GM20431 (cell line): Measurements from ENCODE around the gene PPIL4.

Experiments
- in situ Hi-C: fragments of 300-500 bp; cut with MseI, MboI; formaldehyde crosslinking; loops from one replicate; pipeline ENCODE4 v1.15.0; 2020; ENCODE audit warnings: low sequenced_read_pairs; ENCODE audit not compliant: unreplicated experiment

PPIL4 gene, protein sequence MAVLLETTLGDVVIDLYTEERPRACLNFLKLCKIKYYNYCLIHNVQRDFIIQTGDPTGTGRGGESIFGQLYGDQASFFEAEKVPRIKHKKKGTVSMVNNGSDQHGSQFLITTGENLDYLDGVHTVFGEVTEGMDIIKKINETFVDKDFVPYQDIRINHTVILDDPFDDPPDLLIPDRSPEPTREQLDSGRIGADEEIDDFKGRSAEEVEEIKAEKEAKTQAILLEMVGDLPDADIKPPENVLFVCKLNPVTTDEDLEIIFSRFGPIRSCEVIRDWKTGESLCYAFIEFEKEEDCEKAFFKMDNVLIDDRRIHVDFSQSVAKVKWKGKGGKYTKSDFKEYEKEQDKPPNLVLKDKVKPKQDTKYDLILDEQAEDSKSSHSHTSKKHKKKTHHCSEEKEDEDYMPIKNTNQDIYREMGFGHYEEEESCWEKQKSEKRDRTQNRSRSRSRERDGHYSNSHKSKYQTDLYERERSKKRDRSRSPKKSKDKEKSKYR

DNA sequence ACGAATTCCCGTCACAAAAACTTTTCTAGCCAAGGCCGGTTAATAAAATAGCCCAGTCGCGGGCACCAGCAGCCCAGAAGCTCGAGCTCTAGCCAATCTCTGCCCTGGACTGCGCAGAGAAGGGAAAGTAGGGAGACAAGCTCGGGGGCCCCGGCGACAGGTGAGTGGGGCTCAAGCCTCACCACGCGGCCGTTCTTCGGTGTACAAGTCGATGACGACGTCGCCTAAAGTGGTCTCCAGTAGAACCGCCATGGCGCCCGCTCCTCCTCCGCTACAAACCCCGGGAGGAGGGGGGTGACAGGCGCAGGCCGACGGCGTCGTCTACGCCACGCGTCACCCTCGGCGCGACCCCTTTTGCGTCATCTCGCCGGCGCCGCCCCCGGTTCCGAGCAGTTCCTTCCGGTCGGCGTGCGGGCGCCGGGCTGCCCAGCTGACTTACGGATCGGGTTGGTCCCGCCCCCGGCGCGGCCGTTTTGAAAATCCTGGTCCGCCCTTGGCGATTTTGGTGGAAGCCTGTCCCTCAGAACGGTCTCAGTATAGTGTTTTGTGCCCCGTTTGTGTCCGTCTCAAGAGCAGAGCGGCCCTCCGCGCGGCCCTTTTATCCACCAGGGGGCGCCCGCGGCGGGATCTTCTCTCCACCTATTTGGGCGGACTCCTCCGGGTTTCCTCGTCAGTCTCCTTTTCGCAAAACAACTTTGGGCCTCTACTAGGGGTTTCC is at the start of gene PPIL4:
Gene PPIL4, minus strand, starts transcription at position 290 of the 718 bp plus-strand sequence. Its CDS starts 38 bp downstream, at position 252.
- in situ Hi-C loops = no loop called here

DNA sequence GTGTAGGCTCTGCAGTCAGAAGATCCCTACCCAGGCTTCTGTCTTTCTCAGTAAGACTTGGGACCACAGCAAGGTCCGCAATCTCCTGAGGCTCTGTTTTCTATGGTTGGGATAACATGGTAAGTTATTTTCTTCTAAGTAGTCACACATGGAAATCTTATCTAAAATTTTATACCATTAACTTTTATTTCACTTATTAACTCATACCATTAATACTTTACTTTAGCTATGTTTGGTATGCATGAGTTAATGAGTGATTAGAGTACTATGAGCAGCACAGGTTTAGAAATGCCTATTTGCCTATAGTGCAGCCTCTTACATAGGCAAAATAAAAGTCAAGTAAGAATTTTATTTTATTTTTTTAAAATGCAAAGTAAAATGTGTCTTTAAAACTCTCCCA is 47.6 kb upstream of the PPIL4 start:
- in situ Hi-C loops = no loop called here

DNA sequence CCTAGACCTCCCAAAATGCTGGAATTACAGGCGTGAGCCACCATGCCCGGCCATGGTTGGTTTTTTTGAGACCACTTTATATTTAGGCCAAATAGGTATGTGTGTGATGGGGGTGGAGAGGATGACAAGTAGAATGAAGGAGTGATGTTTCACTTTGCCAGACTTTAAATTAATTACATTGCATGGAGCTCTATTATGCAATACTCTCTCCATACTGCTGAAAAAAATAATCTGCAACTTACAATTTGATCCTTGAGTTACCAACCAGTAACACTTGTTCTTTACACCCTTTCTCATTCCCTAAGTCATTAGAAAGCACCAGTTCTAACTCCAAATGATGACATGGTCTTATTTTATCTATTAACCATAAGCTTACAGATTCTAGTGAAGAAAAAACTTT is 47.1 kb upstream of the PPIL4 start:
- in situ Hi-C loops = no loop called here

DNA sequence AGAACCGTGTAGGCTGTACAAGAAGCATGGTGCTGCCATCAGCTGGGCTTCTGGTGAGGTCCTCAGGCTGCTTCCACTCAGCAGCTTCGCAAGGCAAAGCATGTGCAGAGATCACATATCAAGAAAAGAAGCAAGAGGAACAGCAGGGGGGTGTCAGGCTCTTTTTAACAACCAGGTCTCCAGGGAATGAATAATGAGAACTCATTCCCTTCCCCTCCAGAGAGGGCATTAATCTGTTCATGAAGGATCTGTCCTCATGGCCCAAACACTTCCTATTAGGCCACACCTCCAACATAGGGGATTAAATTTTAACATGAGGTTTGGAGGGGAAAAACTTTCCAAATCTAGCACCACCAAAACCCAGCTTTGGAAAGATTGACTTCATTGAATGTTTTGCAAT is 40.3 kb upstream of the PPIL4 start:
- in situ Hi-C loops = no loop called here

DNA sequence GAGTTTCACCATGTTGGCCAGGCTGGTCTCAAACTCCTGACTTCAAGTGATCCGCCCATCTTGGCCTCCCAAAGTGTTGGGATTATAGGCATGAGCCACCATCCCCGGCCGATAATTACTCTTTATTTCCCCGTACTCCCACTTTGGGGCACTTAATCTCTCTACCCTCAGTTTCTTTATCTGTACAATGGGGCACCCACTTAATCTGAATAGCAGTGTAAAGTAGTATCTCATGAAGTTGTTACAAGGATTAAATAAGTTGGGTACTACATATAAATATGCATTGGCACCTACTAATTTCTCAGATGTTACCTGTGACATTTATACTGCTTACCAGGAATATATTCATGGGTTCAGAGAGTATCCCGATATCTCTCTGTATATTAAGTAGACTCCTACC is 35.5 kb upstream of the PPIL4 start:
- in situ Hi-C loops = no loop called here

DNA sequence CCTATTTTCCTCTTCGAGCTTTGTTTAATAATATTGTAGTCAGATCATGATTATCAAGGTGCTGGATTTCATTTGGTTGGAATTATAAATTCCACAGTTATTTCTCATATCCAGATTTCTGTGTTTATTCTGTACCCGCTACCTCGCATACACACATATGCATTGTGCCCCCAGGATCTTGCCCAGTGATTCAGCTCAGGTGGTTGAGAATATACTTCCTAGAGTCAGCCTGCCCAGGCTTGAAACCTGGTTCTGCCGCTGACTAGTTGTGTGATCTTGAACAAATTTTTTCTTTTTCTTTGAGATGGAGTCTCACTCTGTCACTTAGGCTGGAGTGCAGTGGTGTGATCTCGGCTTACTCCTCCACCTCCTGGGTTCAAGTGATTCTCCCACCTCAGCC is 35.0 kb upstream of the PPIL4 start:
- in situ Hi-C loops = no loop called here

DNA sequence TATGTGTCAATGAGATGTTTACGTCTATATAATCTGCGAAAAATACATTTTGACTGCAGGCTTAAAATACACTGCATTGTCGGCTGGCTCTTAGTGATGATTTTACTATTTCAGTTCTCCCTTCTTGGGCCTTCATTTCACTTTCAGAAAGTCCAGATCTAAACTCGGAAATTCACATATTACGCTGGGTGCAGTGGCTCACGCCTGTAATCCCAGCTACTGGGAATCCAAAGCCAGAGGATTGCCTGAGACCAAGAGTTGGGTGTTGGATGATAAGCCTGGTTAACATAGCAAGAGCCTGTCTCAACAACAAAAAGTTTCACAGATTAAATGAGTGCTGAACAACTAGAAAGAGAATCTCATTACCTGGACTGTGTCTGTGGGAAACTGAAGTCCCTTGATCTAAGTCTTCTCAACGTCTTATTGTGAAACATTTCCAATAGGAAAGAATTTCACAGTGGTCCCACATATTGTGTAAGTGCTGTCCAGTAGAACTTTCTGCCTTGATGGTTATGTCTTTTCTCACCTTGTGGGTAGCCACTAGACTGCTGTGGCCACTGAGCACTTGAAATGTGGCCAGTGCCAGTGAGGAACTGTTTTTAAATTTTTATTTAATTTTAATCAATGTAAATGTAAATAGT is 22.2 kb upstream of the PPIL4 start:
- in situ Hi-C loops = no loop called here

DNA sequence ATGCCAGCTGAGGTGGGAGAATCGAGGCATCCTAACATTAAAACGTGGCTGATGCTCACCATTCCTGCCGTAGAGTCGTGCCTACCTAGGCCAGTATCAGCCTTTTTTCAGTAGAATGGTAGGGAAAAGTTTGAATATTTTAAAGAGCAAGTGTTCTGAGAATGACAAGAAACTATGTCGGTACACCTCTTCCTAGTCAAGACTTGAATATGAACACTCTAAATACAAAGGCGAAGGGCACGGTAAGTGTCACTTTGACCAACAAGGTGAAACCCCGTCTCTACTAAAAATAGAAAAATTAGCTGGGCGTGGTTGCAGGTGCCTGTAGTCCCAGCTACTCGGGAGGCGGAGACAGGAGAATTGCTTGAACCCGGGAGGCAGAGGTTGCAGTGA is 21.3 kb upstream of the PPIL4 start:
- in situ Hi-C loops = no loop called here

DNA sequence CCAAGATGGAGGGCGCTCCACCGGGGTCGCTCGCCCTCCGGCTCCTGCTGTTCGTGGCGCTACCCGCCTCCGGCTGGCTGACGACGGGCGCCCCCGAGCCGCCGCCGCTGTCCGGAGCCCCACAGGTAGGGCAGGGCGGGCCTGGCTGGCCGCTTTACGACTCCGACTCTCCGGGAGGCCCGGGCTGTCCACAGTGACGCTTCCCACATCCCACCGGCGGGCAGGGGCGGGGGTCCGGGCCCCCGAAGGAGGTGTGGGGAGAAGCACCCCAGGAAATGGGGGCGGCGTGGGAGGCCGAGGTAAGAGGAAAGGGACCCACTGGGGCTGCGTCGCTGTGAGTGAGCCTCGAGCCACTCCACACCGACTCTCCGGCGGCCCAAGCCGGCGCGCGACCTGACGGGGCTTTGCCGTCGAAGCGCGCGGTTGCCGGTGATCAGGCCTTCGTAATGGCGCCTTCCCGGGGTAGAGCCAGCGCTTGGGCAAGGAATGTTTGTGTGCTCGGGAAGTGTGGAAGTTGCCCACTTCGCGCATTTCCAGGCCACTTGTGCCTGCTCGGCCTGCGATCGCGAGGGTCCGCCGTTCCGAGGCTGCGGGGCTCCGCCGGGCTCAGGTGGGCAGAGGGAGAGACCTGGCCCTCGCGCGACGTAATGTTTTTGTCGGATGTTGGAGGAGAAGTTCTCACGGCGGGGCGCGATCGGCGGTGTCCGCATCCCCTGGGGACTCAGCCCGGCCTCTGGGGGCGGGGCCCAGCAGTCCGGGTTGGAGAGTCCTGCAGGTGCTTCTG is 20.8 kb upstream of the PPIL4 start:
- in situ Hi-C loops = no loop called here

DNA sequence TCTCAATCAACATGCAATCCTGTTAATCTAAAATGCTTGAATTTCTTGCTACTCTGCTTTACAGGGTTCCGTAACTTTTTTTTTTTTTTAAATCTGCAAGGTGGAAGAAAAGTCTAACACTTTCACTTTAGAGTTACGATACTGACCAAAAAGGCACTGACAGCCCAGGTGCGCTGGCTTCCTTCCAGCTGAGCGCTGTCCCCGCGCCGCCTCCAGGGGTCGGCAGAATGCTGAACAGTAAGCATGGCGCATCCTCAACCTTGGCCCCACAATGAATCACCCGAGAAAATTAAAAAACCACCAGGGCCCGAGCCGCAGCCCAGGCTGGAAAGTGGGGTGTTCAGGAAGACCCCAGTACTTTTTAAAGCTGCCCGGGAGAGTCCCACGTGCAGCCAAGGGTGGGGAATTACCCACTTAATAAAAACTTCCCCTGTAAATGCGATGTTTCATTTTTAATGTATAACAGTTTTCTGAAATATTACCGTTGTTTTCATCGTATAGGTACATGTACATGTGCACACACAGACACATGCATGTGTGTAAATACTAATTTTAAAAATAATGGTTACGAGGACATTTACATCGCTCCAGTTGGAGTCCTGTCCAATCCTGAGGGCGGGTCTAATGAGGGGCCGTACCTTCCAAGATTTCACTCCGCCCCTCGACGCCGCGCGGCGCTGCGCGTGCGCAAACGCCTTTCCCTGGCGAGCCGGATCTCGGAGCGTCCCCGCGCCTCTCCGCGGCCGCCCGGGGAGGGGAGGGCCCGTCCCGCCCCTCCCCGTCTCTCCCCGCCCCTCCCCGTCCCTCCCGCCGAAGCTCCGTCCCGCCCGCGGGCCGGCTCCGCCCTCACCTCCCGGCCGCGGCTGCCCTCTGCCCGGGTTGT is 19.9 kb upstream of the PPIL4 start, which contains the start of gene GINM1:
Gene GINM1, plus strand, starts transcription at position 849 of the 883 bp plus-strand sequence. CDS start 40 bp downstream, outside the sequence.
- in situ Hi-C loops = no loop called here

DNA sequence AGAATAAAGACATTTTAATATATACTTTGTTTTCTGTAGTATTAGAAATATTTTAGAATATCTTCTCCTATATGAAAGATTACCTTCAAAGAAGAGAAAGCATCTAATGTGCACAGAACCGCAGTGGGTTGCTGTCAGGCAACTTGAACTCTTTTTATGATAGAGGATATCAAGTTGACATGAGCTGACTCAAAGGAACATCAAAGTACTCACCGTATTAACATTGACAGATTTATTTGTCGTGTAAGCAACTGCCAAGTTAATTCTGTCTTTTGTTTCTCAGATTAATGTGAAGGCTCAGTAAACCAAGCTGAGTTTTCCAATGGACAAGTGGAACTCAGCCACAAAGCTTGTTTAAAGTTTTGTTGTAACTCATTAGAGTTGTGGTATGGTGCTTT is 18.1 kb upstream of the PPIL4 start:
- in situ Hi-C loops = no loop called here

DNA sequence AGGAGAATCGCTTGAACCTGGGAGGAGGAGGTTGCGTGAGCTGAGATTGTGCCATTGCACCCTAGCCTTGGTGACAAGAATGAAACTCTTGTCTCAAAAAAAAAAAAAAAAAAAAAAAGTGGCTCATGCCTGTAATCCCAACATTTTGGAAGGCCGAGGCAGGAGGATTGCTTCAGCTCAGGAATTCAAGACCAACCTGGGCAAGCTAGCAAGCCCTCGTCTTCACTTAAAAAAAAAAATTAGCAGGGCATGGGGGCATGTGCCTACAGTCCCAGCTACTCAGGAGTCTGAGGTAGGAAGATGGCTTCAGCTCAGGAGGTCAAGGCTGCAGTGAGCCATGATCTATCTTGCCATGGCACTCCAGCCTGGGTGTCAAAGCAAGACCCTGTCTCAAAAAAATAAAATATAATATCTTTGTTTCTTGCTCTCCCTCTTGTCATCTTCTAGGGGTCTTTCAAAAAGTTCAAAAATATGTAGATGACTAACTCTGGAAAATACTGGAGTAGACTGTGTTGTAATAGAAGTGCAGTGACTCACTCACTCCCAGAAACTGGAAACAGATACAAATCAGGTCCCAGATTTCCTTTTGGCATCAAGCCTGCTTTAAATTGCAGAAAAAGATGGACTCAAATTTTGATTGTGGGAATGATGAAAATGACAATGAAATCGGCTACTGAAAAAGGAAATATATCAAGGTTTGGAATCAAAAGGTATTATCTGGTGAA is 17.5 kb upstream of the PPIL4 start:
- in situ Hi-C loops = no loop called here

DNA sequence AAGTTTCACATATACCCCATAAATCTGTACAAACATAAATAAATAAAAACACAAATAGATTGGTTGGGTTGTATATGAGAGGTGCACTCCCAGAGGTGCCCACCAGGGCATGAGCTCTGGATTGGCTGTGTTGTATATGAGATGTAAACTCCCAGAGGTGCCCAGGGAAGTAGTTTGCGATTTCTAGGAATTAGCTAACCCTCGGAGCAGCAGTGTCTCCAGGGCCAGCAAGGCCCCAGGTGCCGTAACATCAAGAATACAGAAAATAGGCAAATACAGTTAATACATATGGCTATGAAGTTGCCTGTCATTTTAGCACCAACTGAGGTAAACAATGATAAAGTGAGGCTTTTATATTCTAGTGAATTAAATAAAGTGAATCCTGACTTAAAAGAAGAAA is 14.9 kb upstream of the PPIL4 start:
- in situ Hi-C loops = no loop called here

DNA sequence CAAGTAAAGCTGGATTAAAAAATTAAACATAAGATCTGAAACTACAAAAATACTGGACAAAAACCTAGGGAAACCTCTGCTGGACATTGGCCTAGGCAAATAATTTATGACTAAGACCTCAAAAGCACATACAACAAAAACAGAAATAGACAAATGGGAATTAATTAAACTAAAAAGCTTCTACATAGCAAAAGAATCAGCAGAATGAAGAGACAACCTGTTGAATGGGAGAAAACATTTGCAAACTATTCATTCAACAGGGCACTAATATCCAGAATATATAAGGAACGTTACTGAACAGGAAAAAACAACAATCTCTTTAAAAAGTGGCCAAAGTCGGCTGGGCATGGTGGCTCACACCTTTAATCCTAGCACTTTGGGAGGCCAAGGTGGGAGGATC is 13.5 kb upstream of the PPIL4 start:
- in situ Hi-C loops = no loop called here

DNA sequence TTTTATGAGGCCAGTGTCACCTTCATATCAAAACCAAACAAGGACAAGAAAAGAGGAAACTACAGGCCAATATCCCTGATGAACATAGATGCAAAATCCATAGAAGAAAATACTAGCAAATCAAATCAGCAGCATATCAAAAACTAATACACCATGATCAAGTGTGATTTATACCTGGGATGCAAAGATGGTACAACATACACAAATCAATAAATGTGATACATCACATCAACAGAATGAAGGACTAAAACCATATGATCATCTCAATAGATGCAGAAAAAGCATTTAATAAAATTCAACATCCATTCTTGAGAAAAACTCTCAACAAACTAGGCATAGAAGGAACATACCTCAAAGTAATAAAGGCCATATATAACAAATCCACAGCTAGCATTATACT is 12.2 kb upstream of the PPIL4 start:
- in situ Hi-C loops = no loop called here

DNA sequence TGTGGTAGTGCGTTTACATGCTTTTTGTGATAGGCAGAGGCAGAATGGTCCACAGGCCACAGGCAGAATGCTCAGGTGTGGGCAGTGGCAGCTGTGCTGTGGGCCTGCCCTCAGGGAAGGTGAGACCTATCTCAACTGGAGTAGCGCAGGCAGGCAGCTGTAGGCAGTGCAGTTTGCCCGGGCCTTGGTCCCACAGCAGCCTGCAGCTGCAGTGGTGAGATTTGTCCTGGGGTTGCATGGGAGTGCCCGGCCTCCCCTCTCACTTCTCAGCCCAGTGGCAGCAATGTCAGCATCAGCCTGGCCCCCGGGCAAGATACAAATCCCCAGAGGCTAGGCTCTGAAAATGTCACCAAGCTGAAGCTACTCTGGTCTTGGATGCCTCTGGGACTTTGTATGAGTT is 6.1 kb upstream of the PPIL4 start:
- in situ Hi-C loops = no loop called here

DNA sequence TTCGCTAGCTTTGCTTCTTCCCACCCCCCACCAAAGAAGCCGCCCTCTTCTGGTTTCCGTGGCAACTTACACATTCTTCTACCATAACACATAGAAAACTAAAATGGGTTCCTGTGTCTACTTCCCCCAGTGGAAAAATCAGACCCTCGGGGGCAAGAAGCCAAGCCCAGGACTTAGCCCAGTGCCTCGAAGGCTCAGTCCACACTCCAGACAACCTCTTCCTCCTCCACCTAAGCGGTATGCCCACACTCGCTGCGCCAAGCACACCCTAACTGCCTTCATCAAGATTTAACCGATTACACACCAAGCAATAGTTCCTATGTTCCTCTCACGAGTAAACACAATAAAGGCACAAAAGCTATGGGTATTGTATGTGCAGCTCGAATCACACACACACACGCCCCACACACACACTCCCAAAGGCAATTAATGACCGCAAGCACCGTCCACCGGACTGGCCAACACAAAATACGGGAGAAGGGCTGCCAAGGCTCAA is 537 bp downstream of the PPIL4 start:
- in situ Hi-C loops = no loop called here

DNA sequence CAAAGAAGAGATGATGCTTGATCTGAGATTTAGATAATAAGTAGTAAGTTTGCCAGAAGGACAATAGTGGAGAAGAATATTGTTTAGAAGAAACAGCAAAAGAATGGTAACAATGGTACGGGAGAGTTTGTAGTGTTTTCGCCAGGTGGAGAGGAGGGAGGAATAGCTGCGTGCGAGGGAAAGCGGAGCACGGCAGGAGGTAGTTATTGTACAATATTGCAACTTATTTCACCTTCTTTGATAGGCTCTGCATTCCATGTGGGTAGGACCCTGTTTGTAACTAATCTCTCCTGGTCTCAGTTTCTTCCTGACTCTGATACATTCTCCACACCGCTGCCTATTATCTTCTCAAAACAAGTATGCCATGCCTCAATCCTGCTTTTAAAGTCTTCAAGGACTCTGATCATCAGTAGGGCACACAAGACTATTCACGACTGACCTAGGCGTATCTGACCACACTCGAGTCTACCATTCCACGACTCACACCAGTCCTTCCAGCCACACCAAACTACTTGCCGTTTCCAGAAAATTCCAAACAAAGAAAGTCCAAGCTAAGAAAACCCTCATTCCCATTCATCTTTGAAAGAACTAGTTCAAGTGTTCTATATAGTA is 1.1 kb downstream of the PPIL4 start:
- in situ Hi-C loops = no loop called here
